ENCODE measurements around the gene PAX5. TPM values are rescaled to one million over a fixed set of nuclear protein-coding genes. Genes with fewer than 3 reads are reported as not detected.

PAX5 gene
- total RNA-seq, 2 experiments from 2014 or later, result 62.5 to 141 TPM

GRCh38 chr9:36866840-36867239 lies 167.2 kb downstream of the PAX5 start:
- no peak overlapping the region for H2AFZ ChIP-seq (ENCODE audit: low read length)
- intact Hi-C loops (cut with micrococcal nuclease; ENCODE audit: unreplicated experiment), result no loop called here

GRCh38 chr9:36865731-36866635 lies 168.1 kb downstream of the PAX5 start:
- peak overlapping the region; percentile 68 for H3K27ac ChIP-seq (ENCODE audit: low read depth, low read length, poor library complexity, severe bottlenecking)
- ChIA-PET CTCF (ENCODE audit: unreplicated experiment) (interaction anchor here (0.6 to 0.9 kb wide), 3 partner anchors 64 to 427 kb away, joined by 3 to 4 read pairs (median 3); no protein-coding TSS in a partner anchor), POLR2A (interaction anchor here (0.6 to 1.2 kb wide), 3 partner anchors 31 to 387 kb away, joined by 3 to 4 read pairs (median 4); no protein-coding TSS in a partner anchor)
- no peak overlapping the region for H2AFZ ChIP-seq (ENCODE audit: low read length)
- peaks cover 30% of the 10 kb centered on the region for H3K4me1 ChIP-seq (ENCODE audit: insufficient read depth, low read length, poor library complexity, severe bottlenecking)
- H3K36me3 ChIP-seq (ENCODE audit: insufficient read depth, low read length), result peaks cover 62% of the 10 kb centered on the region
- intact Hi-C loops (cut with micrococcal nuclease; ENCODE audit: unreplicated experiment), result no loop called here
- H4K20me1 ChIP-seq (ENCODE audit: insufficient read depth, low read length), result no peaks in the 10 kb centered on the region
- H3K79me2 ChIP-seq (ENCODE audit: insufficient read depth, low read depth, low read length), result no peaks in the 10 kb centered on the region
- H3K9me2 ChIP-seq (ENCODE audit: insufficient read depth, low read length), result no peaks in the 10 kb centered on the region
- no peak for DNase-seq (ENCODE audit: low spot score)
- BruUV-seq (replicated peaks), result no TSS peak
- no peak for TF ChIP-seq CTCF (conservative IDR thresholded peaks at IDR 0.05; ENCODE audit: low read length)
- TF ChIP-seq EZH2phosphoT487 (IDR thresholded peaks at IDR 0.05; ENCODE audit: borderline replicate concordance, low read depth, low read length), result no peak
- H3K9me3 ChIP-seq (ENCODE audit: low read length), result no peaks in the 10 kb centered on the region
- H3K4me3 ChIP-seq (ENCODE audit: low read depth, low read length, poor library complexity, severe bottlenecking), result no peak overlapping the region
- H3K4me2 ChIP-seq (ENCODE audit: low read length), result peak overlapping the region; percentile 66; the same call in 1 of the 2 replicates

More at GRCh38 chr9:36866840-36867239, 167.2 kb downstream of the PAX5 start:
- Histone ChIP-seq H3K4me1 (ENCODE audit: insufficient read depth, low read length, poor library complexity, severe bottlenecking) (peaks cover 30% of the 10 kb centered on the region), H4K20me1 (ENCODE audit: insufficient read depth, low read length) (no peaks in the 10 kb centered on the region), H3K79me2 (ENCODE audit: insufficient read depth, low read depth, low read length) (no peaks in the 10 kb centered on the region), H3K4me3 (ENCODE audit: low read depth, low read length, poor library complexity, severe bottlenecking) (no peak overlapping the region), H3K36me3 (ENCODE audit: insufficient read depth, low read length) (peaks cover 62% of the 10 kb centered on the region), H3K4me2 (ENCODE audit: low read length) (no peak overlapping the region), H3K9me3 (ENCODE audit: low read length) (no peaks in the 10 kb centered on the region), H3K27ac (ENCODE audit: low read depth, low read length, poor library complexity, severe bottlenecking) (no peak overlapping the region), H3K9me2 (ENCODE audit: insufficient read depth, low read length) (no peaks in the 10 kb centered on the region)
- TF ChIP-seq CTCF (conservative IDR thresholded peaks at IDR 0.05; ENCODE audit: low read length), result peak; percentile 57
- TF ChIP-seq EZH2phosphoT487 (IDR thresholded peaks at IDR 0.05; ENCODE audit: borderline replicate concordance, low read depth, low read length), result no peak
- ChIA-PET POLR2A (interaction anchor here (0.6 kb wide), 1 partner anchor 386 kb away, joined by 3 read pairs; no protein-coding TSS in a partner anchor), CTCF (ENCODE audit: unreplicated experiment) (interaction anchor here (0.8 to 0.9 kb wide), 2 partner anchors 417 to 427 kb away, joined by 3 to 4 read pairs; no protein-coding TSS in a partner anchor)
- DNase-seq (ENCODE audit: low spot score), result no peak
- BruUV-seq (replicated peaks), result no TSS peak
